ENCODE data around the gene NCK2.

DNA sequence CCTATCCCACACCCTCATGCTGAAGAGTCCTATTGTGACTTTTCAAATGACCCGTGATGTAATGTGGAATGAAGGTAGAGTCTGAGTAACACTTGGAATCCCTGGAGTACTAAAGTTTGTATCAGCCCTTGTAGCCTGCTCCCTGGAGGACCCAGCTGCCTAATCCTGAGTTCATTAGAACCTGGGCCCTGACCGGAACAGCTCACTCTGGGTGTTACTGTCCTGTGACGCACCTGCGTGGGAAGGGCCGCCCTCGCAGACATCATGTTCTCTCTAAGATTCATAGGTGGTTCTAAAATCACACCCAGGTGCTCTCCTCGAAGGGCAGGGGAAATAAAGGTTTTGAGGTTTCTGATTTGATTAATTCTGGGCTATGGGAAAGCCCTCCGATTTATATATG, 62.3 kb downstream of the NCK2 start:
- TF ChIP-seq POLR2A (IDR thresholded peaks at IDR 0.05; ENCODE audit: low read length) (no peak), KDM5A (IDR thresholded peaks at IDR 0.05) (no peak), BHLHE40 (IDR thresholded peaks at IDR 0.05; ENCODE audit: low read depth, low read length) (no peak), EP300 (IDR thresholded peaks at IDR 0.05) (no peak), MAFK (IDR thresholded peaks at IDR 0.05; ENCODE audit: partially characterized antibody) (no peak), MAZ (IDR thresholded peaks at IDR 0.05; ENCODE audit: borderline replicate concordance, low read depth, low read length) (no peak)
- TF ChIP-seq, protein P1, sequence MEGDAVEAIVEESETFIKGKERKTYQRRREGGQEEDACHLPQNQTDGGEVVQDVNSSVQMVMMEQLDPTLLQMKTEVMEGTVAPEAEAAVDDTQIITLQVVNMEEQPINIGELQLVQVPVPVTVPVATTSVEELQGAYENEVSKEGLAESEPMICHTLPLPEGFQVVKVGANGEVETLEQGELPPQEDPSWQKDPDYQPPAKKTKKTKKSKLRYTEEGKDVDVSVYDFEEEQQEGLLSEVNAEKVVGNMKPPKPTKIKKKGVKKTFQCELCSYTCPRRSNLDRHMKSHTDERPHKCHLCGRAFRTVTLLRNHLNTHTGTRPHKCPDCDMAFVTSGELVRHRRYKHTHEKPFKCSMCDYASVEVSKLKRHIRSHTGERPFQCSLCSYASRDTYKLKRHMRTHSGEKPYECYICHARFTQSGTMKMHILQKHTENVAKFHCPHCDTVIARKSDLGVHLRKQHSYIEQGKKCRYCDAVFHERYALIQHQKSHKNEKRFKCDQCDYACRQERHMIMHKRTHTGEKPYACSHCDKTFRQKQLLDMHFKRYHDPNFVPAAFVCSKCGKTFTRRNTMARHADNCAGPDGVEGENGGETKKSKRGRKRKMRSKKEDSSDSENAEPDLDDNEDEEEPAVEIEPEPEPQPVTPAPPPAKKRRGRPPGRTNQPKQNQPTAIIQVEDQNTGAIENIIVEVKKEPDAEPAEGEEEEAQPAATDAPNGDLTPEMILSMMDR (IDR thresholded peaks at IDR 0.05) = no peak
- TF ChIP-seq, protein P2, sequence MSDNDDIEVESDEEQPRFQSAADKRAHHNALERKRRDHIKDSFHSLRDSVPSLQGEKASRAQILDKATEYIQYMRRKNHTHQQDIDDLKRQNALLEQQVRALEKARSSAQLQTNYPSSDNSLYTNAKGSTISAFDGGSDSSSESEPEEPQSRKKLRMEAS (IDR thresholded peaks at IDR 0.05) = no peak

Measured in A549 (cell line).